ENCODE results near the gene TSC22D2.

TSC22D2 gene

GRCh38 chr3:150515210-150515609 is 107.1 kb downstream of the TSC22D2 start:
- H3K27ac Mint-ChIP-seq = no peak overlapping the region
- no peaks in the 10 kb centered on the region for H3K4me1 Mint-ChIP-seq (ENCODE audit: low read depth)
- H3K9me3 Mint-ChIP-seq = peaks cover 3% of the 10 kb centered on the region
- H3K36me3 Mint-ChIP-seq (ENCODE audit: low read depth) = no peaks in the 10 kb centered on the region
- H3K4me3 Mint-ChIP-seq = no peak overlapping the region
- H3K27me3 Mint-ChIP-seq (ENCODE audit: low read depth) = peaks cover 21% of the 10 kb centered on the region
- no peak for DNase-seq (ENCODE audit: low spot score)

Measured in T-helper 2 cell treated with Interferon-gamma antibody and Interleukin-4, amounts not matched to agents 5 μg/mL and 100 μg/mL, for 36 hours (primary cell).